Right lobe of liver (tissue), 6 donors: ENCODE data around the gene NRN1L. TPM values are rescaled to one million over a fixed set of nuclear protein-coding genes. Genes with fewer than 3 reads are reported as not detected.
"Not testable (repeated sequence)": the region's sequence is repeated elsewhere in the genome, so short reads cannot be mapped to it uniquely, and the experiment has no call there.

ENCODE experiments used
- ATAC-seq, 4 donors: fragments of 200-7000 bp; cut with Tn5 transposase; one replicate each; pipeline ENCODE4 v1.9.1; 2020; ENCODE audit warnings: mild to moderate bottlenecking in 4 of 4, moderate library complexity in 4 of 4
- DNase-seq, 3 donors: peaks; one replicate each; pipeline ENCODE4 v3.0.0-alpha.2; 2020
- H3K27ac ChIP-seq, 3 donors: fragments of 200-600 bp; one replicate each; pipeline ENCODE4 v1.8.0; 2022
- H3K27me3 ChIP-seq, 2 donors: fragments of 200-600 bp; one replicate each; pipeline ENCODE4 v1.8.0; 2022
- H3K36me3 ChIP-seq, 4 donors: fragments of 200-600 bp; sonication (generic) in 1 of 4; one replicate each; pipeline versions ENCODE4 v1.5.1 to v1.8.0; 2017 to 2022; ENCODE audit warnings: control low read depth in 1 of 4
- H3K4me1 ChIP-seq, 4 donors: fragments of 200-600 bp; sonication (generic) in 1 of 4; one replicate each; pipeline versions ENCODE4 v1.5.1 to v1.8.0; 2017 to 2022; ENCODE audit warnings: control low read depth in 1 of 4
- H3K4me3 ChIP-seq, 3 donors: fragments of 200-600 bp; one replicate each; pipeline ENCODE4 v1.8.0; 2022
- H3K9me3 ChIP-seq, 4 donors: fragments of 200-600 bp; sonication (generic) in 1 of 4; one replicate each; pipeline versions ENCODE4 v1.5.1 to v1.8.0; 2017 to 2022; ENCODE audit warnings: control low read depth in 1 of 4
- POLR2A ChIP-seq: fragments of 450-650 bp; IDR thresholded peaks from one replicate; pipeline ENCODE4 v1.6.1; 2017; ENCODE audit warnings: antibody characterized with exemption, mild to moderate bottlenecking
- WGBS: methylation state at CpG from one replicate; pipeline ENCODE4 v1.1.6; 2018; ENCODE audit warnings: low coverage, low lambda C conversion rate; ENCODE audit not compliant: insufficient coverage; ENCODE audit errors: missing lambda C conversion rate; 5-methylcytosine and 5-hydroxymethylcytosine counted together
- intact Hi-C, 2 donors: fragments of 100-400 bp; cut with DNase I; formaldehyde crosslinking; loops; one replicate each; pipeline versions ENCODE4 v1.11.2 to v1.14.1; 2022
- total RNA-seq, 6 experiments: library from RNA; depleted of rRNA in 2 of 6; stranded (reverse); fragments of >200 nt in 2 of 6; fragmentation: NEBNext Ultra II Directional in 3 of 6; extraction: Animal tissue kit (Norgen Biotek cat#: 25700) in 3 of 6; gene quantifications; one replicate each; pipeline versions ENCODE4 v1.1.0 to v1.2.4, GENCODE V29; 2016 to 2023
- TF ChIP-seq, protein P1 (sequence below), 4 donors: fragments of 200-600 bp in 3 of 4; fragments of 450-650 bp in 1 of 4; IDR thresholded peaks; one replicate each; pipeline versions ENCODE4 v1.5.1 to v1.8.0; 2016 to 2022; ENCODE audit warnings: antibody characterized with exemption in 4 of 4, mild to moderate bottlenecking in 2 of 4
- donor health status: DM: no; HTN: yes; CAD: no.
- donor health status: DM: no; HTN: no; CAD: no.
- donor health status: DM: no; HTN: no; CAD: no.
- donor health status: DM: no; HTN: yes; CAD: no.
- donor health status: DM: no; HTN: yes; CAD: no.

Gene NRN1L
- total RNA-seq, 6 experiments from 2014 or later = 0.84 TPM; not detected in 5

DNA sequence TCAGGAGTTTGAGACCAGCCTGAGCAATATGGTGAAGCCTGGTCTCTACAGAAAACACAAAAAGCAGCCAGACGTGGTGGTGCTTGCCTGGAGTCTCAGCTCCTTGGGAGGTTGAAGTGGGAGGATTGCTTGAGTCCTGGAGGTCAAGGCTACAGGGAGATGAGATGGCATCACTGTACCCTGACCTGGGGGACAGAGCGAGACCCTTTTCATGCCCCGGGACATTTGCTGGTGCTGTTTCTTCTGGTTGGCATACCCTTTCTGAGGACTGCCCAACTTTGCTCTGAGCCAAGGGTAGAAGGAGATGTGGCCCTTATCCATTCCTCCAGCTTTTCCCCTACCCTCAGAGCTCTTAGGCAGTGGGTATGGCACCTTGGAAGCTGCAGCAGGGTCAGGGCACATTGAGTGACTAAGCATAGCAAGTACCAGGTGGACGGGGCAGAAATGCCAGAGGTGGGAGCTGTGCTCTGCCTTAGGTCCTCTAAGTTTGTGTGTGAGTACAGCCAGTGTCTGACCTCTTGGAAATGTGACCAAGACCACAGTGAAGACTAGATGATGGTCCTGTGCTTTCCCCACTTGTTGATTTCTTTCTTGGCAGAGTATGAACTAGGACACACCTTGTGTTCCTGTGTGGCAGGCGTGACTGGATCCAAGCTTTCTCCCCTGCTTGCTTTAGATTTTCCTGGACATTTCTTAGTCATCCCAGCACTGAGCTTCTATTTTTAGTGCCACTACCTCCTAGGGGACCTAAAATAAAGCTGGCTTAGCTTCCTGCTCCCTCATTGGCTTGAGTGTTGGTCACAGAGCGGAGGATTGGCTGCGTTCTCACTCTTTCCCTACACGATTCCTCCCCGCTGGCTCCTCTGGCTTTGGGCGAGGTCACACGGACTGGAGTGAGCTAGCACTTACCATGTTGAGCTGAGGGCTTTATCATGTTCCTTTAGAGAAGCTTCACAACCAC is 21.8 kb upstream of the NRN1L start:
- WGBS = 67% methylated on average over 9 of the region's 11 CpGs
- no peak for ATAC-seq
- Histone ChIP-seq H3K9me3 (no peaks in the 10 kb centered on the region), H3K4me1 (peaks cover 0 to 10% (median 5%) of the 10 kb centered on the region in 4 donors), H3K4me3 (no peak overlapping the region), H3K27ac (no peak overlapping the region), H3K27me3 (no peaks in the 10 kb centered on the region), H3K36me3 (peaks cover 0 to 25% (median 0%) of the 10 kb centered on the region in 4 donors)
- intact Hi-C loops = no loop called here
- no peak for TF ChIP-seq POLR2A
- TF ChIP-seq, protein P1, sequence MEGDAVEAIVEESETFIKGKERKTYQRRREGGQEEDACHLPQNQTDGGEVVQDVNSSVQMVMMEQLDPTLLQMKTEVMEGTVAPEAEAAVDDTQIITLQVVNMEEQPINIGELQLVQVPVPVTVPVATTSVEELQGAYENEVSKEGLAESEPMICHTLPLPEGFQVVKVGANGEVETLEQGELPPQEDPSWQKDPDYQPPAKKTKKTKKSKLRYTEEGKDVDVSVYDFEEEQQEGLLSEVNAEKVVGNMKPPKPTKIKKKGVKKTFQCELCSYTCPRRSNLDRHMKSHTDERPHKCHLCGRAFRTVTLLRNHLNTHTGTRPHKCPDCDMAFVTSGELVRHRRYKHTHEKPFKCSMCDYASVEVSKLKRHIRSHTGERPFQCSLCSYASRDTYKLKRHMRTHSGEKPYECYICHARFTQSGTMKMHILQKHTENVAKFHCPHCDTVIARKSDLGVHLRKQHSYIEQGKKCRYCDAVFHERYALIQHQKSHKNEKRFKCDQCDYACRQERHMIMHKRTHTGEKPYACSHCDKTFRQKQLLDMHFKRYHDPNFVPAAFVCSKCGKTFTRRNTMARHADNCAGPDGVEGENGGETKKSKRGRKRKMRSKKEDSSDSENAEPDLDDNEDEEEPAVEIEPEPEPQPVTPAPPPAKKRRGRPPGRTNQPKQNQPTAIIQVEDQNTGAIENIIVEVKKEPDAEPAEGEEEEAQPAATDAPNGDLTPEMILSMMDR (IDR thresholded peaks at IDR 0.05) = no peak
- no peak for DNase-seq

DNA sequence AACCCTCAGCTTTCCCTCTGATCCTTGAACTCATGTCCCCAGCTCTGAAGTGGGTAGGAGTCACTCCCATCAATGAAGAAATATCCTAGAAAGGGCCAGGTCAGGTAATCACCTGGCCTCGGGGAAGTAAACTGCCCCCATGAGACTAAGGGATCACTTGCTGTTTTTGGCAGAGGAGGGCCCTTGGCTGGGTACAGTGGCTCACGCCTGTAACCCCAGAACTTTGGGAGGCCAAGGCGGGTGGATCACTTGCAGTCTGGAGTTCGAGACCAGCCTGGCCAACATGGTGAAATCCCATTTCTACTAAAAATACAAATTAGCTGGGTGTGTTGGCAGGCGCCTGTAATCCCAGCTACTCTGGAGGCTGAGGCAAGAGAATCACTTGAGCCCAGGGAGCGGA is 20.6 kb upstream of the NRN1L start:
- ATAC-seq, H3K27me3 ChIP-seq, H3K27ac ChIP-seq, intact Hi-C loops, H3K4me1 ChIP-seq, DNase-seq, H3K4me3 ChIP-seq, H3K9me3 ChIP-seq: not testable (repeated sequence)
- H3K36me3 ChIP-seq = peaks cover 0 to 36% (median 5%) of the 10 kb centered on the region in 4 donors
- WGBS = 97% methylated on average over 6 of the region's 6 CpGs

DNA sequence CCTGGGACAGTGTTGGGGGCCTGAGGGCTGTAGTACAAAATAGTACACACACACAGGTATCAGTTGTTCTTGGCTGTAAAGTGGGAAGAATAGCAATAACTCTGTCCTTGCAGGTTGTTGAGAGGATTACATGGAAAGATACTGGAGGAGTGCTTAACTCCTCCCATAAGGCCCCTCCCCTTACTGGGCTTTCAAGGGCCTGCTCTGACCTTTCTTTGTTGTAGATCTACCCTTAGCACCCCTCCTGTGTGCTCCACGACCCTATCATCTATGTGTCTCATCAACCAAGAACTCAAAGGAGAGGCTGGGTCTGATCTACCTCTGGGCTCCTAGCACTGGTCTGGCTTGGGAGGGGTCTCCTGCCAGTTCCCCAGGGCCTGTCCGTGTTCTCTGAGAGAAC is 20.1 kb upstream of the NRN1L start:
- TF ChIP-seq, protein P1 (IDR thresholded peaks at IDR 0.05) = no peak
- no peak for TF ChIP-seq POLR2A
- no peak for ATAC-seq
- Histone ChIP-seq H3K36me3 (peaks cover 0 to 36% (median 5%) of the 10 kb centered on the region in 4 donors), H3K9me3 (no peaks in the 10 kb centered on the region), H3K4me3 (no peak overlapping the region), H3K27me3 (no peaks in the 10 kb centered on the region), H3K4me1 (no peaks in the 10 kb centered on the region), H3K27ac (no peak overlapping the region)
- intact Hi-C loops = no loop called here
- DNase-seq = no peak
- WGBS = 86% methylated on average over 1 of the region's 2 CpGs

DNA sequence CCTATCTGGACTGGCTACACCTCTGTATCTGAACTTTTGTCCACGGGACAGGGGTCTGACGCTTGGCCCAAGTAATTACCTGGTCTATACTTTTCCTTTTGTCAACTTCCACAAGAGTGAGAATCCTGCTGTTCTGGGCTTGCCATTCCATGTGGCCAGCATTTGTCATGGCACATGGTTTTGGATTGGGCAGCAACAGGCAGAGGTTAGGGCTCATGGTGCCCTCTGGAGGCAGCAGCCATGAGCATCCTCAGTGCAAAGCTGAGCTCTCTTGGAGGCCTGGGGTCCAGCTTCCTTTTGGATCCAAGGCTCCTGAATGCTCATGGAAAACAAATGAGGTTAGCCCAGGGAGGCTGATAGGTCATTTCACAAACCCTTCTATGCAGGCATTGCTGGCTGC is 19.4 kb upstream of the NRN1L start:
- no peaks in the 10 kb centered on the region for H3K9me3 ChIP-seq
- WGBS = no CpG with 5 or more reads among the region's 2 CpGs
- ATAC-seq = peak; percentile 75 to 84 (median 78)

More for the DNA sequence above, 19.4 kb upstream of the NRN1L start:
- Histone ChIP-seq H3K27ac (no peak overlapping the region), H3K27me3 (no peaks in the 10 kb centered on the region), H3K36me3 (peaks cover 0 to 36% (median 6%) of the 10 kb centered on the region in 4 donors), H3K4me3 (no peak overlapping the region), H3K4me1 (peaks cover 0 to 7% (median 0%) of the 10 kb centered on the region in 4 donors)
- no peak for DNase-seq
- intact Hi-C loops = no loop called here
- TF ChIP-seq, protein P1 (IDR thresholded peaks at IDR 0.05) = peak; percentile 33 to 64 (median 42)
- TF ChIP-seq POLR2A = no peak
